Measurements from ENCODE around the gene TSHZ2.

DNA sequence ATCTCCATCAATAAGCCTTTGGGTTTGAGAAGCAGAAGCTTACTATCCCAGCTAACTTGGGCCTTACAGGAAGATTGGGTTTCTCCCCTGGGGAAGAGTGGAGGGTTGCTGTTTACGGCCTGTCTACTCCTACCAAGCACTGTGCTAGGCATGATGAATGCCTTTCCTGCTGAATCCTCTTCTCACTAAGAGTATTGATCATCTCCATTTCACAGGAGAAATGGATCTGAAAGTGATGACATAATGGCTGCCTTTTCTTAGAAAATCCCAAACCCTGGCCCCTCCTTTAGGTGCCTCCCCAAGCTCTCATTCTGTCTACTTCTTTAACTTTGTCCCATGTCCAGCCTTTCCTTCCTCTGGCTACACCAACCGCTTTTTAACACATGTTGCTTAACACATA is 66.1 kb downstream of the TSHZ2 start:
- TF ChIP-seq TCF7 (CRISPR knock-in tag; IDR thresholded peaks at IDR 0.05; ENCODE audit: low read depth), result no peak
- TF ChIP-seq ESRRA (CRISPR knock-in tag; IDR thresholded peaks at IDR 0.05; ENCODE audit: borderline replicate concordance), result no peak

All from WTC11 (cell line).